HG03432 (cell line): ENCODE data around the gene OMA1.

Source experiments
- ATAC-seq: cut with Tn5 transposase; IDR thresholded peaks from one replicate; pipeline ENCODE4 v1.9.1; 2021; ENCODE audit warnings: mild to moderate bottlenecking, moderate library complexity; ENCODE audit not compliant: unreplicated experiment

The OMA1 gene

GRCh38 chr1:58432851-58433668 lies 113.5 kb downstream of the OMA1 start:
- no peak for ATAC-seq

- no peak for ATAC-seq
Observed at GRCh38 chr1:58431901-58432620, 114.5 kb downstream of the OMA1 start.
